G401 (cell line): Measurements from ENCODE around the gene IER2. TPM values are rescaled to one million over a fixed set of nuclear protein-coding genes. Genes with fewer than 3 reads are reported as not detected.

Experiments
- DNase-seq: peaks from one replicate; pipeline ENCODE4 v3.0.0-alpha.2; 2015; ENCODE audit warnings: low spot score
- in situ Hi-C: cut with HindIII; loops from 2 replicates; pipeline ENCODE4 v1.10.0; 2016; ENCODE audit warnings: low sequenced_read_pairs, mixed read lengths
- total RNA-seq: library from RNA; depleted of rRNA; stranded (reverse); fragments of >200 nt; shearing (Covaris generic); gene quantifications from 2 replicates; pipeline ENCODE4 v1.2.3, GENCODE V29; 2014

Gene IER2
- total RNA-seq, 1 experiment from 2014 or later, result 40.5 TPM

GRCh38 chr19:13117772-13118423 is 32.3 kb upstream of the IER2 start, which contains the start of gene NACC1:
TSS of gene NACC1 (plus strand) at chr19:13118264. CDS start at chr19:13135208, 16,944 bp downstream.
- in situ Hi-C loops, result no loop called here
- DNase-seq, result peak; percentile 90

GRCh38 chr19:13118424-13119193 is 31.6 kb upstream of the IER2 start:
- in situ Hi-C loops, result no loop called here
- DNase-seq, result no peak

DNA sequence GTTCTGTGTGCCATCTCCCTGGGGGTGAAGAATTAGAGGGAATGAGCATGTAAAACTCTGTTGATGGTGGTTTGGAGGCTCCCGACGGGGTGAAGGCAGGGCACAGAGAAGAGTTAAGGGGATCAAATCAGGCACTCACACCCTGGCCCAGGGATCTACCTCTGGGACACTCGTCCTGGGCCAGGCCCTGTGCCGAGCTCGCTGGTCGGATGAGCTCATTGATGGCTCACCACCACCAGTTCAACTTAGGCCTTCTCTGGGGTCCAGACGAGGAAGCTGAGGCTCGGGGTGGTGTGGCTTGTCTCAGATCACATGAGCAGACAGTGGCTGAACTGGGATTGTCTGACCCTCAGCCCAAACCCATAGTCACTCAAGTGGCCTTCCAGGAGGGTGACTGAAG is 30.6 kb upstream of the IER2 start:
- DNase-seq, result no peak
- in situ Hi-C loops, result no loop called here

GRCh38 chr19:13120031-13120430 is 30.2 kb upstream of the IER2 start:
- in situ Hi-C loops, result no loop called here
- no peak for DNase-seq

DNA sequence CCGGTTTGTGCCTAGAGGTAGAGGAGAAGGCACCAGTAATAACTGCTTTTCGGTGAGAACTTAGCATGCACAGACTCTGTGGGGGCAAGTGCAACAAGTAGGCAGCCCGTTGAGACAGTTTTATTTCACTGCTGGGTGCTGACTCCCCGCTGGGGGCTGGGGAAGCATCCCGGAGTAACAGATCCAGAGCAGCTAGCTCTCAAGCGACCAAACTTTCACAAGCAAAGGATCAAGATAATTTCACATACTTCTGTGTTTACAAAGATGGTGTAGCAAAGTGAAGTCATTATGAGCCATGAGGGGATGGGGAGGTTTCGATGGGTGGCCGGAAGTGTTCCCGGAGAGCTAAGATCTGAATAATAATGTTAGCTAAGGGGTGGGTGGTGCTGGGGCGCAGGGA is 29.4 kb upstream of the IER2 start:
- no peak for DNase-seq
- in situ Hi-C loops, result no loop called here

- in situ Hi-C loops, result no loop called here
- DNase-seq, result no peak
These were observed 28.5 kb upstream of the IER2 start for GRCh38 chr19:13121551-13122274.

GRCh38 chr19:13122275-13122878 is 27.8 kb upstream of the IER2 start:
- no peak for DNase-seq
- in situ Hi-C loops, result no loop called here

DNA sequence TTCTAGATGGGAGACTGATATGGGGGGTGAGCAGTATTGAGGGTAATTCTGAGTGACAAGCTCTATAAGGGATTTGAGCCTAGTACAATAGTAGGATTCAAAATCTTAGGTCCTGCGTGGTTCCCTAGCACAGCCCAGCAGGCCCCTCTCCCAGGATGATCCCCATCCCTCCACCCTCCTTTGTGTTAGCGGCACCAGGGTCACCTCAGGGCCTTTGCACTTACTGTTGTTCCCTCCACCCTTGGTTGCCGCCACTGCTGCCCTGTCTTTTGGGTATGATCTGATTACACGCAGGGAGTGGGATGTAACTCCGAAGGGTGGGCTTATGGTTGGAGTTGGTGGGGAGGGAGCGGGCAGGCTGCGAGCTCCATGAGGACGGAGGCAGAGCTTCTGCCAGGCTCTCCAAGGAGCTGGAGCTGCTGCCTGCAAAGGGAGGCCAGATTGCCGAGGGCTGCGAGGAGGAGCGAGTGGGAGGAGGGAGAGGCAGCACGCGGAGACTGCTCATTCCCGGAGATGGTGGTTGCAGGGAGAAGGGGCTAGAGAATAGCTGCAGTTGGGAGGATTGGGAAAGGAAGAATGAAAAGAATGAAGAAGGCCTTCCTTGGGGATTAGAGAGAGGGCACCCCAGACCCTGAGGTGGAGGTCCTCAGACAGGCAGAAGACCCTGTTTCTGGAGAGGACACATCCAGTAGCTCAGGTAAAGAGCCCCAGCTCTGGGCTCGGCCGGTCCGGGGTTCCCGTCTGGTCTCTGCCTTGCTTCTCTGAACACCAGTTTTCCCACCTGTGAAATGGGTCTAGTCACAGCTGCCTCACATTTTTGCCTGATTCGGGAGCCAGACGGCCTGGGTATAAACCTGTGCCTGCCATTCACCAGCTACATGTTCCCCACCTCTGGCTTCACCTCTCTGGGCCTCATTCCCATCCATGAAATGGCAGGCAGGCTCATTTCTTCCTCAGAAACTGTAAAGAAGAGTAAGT is 26.9 kb upstream of the IER2 start:
- in situ Hi-C loops, result no loop called here
- no peak for DNase-seq

DNA sequence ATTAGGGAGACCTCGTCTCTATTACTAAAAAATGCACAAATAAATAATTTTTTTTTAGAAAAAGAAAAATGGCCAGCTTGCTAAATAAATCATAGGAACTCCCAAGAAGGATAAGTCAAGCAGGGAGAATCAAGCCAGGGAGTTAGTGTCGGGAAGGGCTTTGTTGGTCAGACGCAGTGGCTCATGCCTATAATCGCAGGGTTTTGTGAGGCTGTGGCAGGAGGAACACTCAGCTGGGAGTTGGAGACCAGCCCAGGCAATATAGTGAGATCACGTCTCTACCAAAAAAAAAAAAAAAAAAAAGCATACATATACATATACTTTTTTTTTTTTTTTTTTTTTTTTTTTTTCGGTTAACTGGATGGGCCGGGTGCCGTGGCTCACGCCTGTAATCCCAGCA is 23.2 kb upstream of the IER2 start:
- DNase-seq, result peak; percentile 54
- in situ Hi-C loops, result no loop called here

- in situ Hi-C loops, result no loop called here
These were observed 22.2 kb upstream of the IER2 start for GRCh38 chr19:13127811-13128575.

DNA sequence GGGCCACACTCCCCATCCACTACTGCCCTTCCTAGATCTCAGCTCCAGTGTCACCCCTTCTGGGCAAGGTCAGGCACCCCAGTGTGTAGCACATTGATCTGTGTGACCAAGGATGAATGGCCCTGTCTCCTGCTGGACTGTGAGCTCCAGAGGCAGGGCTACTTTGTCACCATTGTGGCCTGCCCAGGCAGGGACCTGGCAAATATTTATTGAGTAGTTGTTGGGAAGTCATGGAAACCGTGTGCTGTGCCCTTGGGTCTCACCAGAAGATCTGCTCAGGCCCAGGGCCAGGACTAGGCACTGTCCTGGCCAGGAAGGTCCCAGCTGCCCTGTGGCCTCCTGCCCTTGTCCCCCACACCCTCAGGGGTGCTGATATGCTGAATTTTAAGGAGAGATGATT is 21.6 kb upstream of the IER2 start:
- DNase-seq, result no peak
- in situ Hi-C loops, result no loop called here

More at GRCh38 chr19:13127811-13128575, 22.2 kb upstream of the IER2 start:
- no peak for DNase-seq

DNA sequence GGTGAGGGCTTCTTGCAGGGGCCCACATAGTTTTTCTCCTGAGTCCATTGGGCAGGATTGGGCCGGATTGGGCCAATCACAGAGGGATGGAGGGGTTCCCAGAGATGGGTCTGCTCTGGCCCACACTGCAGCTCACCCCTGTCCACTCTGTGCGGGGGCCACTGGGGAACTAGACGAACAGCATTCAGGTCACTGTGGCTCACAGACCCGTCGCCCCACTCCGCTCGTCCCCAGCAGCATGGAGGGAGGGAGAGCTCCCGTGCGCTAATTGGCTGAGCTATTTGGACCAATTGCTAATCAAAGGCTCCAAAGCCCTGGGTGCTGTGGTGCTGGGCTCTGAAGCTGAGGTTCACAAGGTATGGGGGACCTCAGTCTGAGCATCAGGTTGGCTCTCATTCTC is 20.8 kb upstream of the IER2 start:
- DNase-seq, result no peak
- in situ Hi-C loops, result no loop called here

DNA sequence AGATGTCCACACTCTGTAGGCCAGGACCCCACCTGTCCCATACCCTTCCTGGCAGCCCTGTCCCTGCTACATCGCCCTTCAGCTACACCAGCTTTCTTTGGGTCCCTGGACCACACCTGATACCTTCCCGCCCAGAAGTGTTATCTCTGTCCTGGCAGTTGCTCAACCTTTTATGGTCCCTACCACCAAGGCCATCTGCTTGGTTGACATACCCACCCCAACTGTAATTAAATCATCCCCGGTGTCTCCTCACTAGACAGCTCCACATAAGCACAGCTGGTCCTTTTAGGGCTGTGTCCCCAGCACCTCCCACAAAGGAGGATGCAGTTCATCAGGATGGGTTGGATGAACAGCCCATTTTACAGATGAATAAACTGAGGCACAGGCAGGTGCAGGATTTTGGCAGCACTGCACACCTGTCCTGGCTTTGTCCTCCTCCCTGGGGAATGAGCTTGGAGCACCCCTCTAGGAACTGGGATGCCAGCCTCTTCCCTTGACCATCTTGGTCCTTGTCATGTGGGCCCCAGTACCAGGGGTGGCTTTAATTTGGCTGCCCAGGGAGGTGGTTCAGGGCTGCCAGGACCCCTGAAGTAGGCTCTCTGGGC is 19.2 kb upstream of the IER2 start:
- DNase-seq, result no peak
- in situ Hi-C loops, result no loop called here

DNA sequence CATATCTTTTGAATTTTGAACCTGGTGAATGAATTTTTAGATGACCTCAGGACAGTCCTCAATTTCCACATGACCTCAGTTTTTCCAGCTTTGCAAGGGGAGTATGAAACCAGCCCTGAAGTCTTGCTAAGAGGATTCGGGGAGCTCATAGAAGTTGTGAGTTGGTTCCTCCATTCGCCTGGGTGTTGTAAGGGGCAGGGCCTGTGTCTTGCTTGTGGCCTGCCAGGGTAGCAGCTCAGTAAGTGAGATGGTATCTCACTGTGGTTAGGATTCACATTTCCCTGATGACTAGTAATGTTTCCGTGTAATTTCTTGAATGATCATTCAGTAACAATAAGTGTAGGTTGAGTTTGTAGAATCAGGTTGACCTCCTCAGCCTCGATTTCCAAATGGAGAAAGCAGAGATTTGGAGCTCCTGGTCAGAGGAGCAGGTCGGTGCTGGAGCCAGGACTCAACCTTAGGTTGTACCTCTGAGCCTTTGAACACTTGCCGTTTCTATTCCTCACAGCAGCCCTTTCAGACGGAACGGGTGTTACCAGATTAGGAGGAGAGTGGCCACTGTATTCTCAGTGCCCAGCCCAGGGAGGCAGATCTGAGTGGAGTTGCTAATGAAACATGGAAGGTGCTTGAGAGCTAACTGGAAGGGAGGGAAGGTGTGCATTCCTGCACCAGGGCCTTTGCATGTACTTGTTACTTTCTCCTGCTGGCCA is 17.6 kb upstream of the IER2 start:
- DNase-seq, result no peak
- in situ Hi-C loops, result no loop called here

- DNase-seq, result no peak
- in situ Hi-C loops, result no loop called here
These were observed 16.9 kb upstream of the IER2 start for GRCh38 chr19:13133241-13133870.

DNA sequence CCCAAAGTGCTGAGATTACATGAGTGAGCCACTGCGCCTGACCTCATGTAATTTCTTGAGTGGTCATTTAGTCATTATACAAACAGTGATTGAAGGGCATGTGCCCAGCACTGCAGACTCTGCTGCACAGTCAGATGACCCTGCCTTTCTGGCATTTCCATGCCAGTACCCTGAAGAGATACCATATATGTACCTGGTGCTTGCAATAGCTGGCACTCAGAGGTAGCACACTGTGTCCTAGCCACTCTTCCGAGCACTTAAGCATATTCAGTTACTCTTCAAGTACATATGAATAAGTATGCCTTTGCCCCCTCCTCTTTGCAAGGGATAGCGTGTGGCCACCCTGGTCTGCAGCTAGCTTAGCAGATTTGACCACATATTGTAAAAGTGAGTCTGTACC is 15.6 kb upstream of the IER2 start:
- in situ Hi-C loops, result no loop called here

More for the DNA sequence above, 15.6 kb upstream of the IER2 start:
- peak; percentile 36 for DNase-seq
